GM13976 (cell line): Measurements from ENCODE around the gene PACS2.

Experiments used
- DNase-seq: peaks from one replicate; pipeline ENCODE4 v3.0.0; 2012; ENCODE audit warnings: low spot score
- CTCF ChIP-seq: IDR thresholded peaks from 2 replicates; pipeline ENCODE4 v1.5.1; 2012; ENCODE audit warnings: borderline replicate concordance, mild to moderate bottlenecking; ENCODE audit not compliant: insufficient read depth; ENCODE audit errors: extremely low read depth, missing control alignments, control extremely low read depth
- in situ Hi-C: fragments of 300-500 bp; cut with MboI; formaldehyde crosslinking; loops from one replicate; pipeline ENCODE4 v1.12.0; 2022; ENCODE audit warnings: low sequenced_read_pairs, mixed read lengths, inconsistent platforms; ENCODE audit not compliant: unreplicated experiment

Gene PACS2

GRCh38 chr14:105337433-105337832 lies 22.9 kb downstream of the PACS2 start:
- in situ Hi-C loops = no loop called here
- no peak for TF ChIP-seq CTCF
- DNase-seq = no peak

GRCh38 chr14:105337966-105338741 lies 23.6 kb downstream of the PACS2 start:
- no peak for DNase-seq
- no peak for TF ChIP-seq CTCF
- in situ Hi-C loops = no loop called here

- in situ Hi-C loops = no loop called here
Measured at GRCh38 chr14:105340821-105341733, 26.5 kb downstream of the PACS2 start.

GRCh38 chr14:105343194-105343593 lies 28.6 kb downstream of the PACS2 start:
- in situ Hi-C loops = no loop called here
- no peak for TF ChIP-seq CTCF
- no peak for DNase-seq

More at GRCh38 chr14:105340821-105341733, 26.5 kb downstream of the PACS2 start:
- DNase-seq = no peak
- no peak for TF ChIP-seq CTCF

- TF ChIP-seq CTCF = no peak
- DNase-seq = no peak
- in situ Hi-C loops = no loop called here
Measured at GRCh38 chr14:105346200-105346533, 31.6 kb downstream of the PACS2 start.

- in situ Hi-C loops = no loop called here
- TF ChIP-seq CTCF = no peak
Measured at GRCh38 chr14:105346876-105347586, 32.5 kb downstream of the PACS2 start.

More at GRCh38 chr14:105346876-105347586, 32.5 kb downstream of the PACS2 start:
- no peak for DNase-seq
